GM18502 (cell line): Measurements from ENCODE around the gene UGT2B11.
A peak's percentile ranks its signal among the peaks of the same experiment; 100 is the strongest.
"Not testable (repeated sequence)": the region's sequence is repeated elsewhere in the genome, so short reads cannot be mapped to it uniquely, and the experiment has no call there.

Experiments
- ATAC-seq: cut with Tn5 transposase; IDR thresholded peaks from one replicate; pipeline ENCODE4 v1.9.1; 2021; ENCODE audit warnings: mild to moderate bottlenecking; ENCODE audit not compliant: unreplicated experiment, poor library complexity

Gene UGT2B11

GRCh38 chr4:69214716-69215115, at the start of gene UGT2B11:
UGT2B11 (minus strand) TSS chr4:69214748; CDS start chr4:69214722, 26 bp downstream.
- no peak for ATAC-seq

GRCh38 chr4:69253147-69253772, 38.7 kb upstream of the UGT2B11 start:
- not testable (repeated sequence) for ATAC-seq

DNA sequence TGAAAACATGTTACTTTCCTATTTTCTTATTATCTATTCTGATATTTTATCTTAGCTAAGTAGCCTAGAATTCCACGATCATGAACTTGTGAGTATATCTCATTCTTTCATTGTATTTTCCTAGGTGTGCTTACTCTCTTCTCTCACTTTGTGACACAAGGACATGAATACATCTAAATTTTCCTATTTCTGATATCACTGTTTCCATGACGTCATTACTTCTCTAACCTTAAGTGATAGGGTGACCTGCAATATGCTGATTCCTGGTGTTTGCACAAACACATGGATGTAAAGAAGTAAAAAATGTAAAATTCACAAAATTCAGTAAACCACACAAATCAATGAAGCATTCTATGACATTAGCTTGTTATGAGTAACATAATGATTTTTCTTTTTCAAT, 36.3 kb upstream of the UGT2B11 start:
- ATAC-seq: not testable (repeated sequence)

DNA sequence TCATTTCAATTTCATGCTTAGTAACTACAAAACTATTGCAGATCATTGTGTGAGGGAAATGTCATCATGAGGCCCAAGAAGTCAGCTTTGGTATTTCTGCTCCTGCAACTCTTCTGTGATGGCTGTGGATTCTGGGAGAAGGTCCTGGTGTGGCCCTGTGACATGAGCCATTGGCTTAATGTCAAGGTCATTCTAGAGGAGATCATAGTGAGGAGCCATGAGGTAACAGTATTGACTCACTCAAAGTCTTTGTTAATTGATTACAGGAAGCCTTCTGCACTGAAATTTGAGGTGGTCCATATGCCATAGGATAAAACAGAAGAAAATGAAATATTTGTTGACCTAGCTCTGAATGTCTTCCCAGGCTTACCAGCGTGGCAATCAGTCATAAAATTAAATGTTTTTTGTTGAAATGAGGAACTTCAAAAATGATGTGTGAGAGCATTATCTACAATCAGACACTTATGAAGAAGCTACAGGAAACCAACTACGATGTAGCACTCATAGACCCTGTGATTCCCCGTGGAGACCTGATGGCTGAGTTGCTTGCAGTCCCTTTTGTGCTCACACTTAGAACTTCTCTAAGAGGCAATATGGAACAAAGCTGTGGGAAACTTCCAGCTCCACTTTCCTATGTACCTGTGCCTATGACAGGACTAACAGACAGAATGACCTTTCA, 28.2 kb upstream of the UGT2B11 start:
- ATAC-seq: not testable (repeated sequence)

GRCh38 chr4:69241746-69242145, 27.2 kb upstream of the UGT2B11 start:
- not testable (repeated sequence) for ATAC-seq

DNA sequence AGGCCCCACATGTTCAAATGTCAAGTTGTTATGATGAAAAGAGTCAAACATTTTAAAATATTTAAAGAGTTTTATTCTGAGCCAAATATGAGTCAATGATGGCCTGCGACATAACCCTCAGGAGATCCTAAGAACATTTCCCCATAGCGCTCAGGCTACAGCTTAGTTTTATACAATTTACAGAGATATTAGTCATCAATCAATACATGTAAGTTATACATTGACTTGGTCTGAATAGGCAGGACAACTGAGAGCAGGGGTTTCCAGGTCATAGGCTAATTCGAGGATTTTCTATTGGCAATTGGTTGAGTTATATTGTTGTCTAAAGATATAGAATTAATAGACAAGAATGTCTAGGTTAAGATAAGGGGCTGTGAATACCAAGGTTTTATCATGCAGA, 26.2 kb upstream of the UGT2B11 start:
- ATAC-seq: not testable (repeated sequence)

- no peak for ATAC-seq
Observed at GRCh38 chr4:69239557-69240168, 25.1 kb upstream of the UGT2B11 start.

DNA sequence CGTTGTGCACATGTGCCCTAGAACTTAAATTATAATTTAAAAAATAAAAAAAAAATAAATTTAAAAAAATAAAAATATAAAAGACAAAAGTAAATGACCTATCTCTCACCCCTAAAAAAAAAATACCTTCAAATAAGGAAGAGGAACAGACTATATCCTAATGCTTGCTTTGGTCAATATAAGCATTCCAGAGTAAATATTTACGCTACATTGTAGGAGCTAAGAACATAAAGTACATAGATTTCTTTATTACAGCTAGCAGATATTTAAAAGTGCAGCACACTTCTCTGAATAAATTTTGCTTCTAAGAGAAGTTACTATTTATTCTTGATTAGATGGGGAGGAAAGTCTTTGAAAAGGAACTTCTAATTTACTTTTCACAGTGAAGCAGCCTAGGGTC, 24.5 kb upstream of the UGT2B11 start:
- ATAC-seq: no peak

- ATAC-seq: no peak
Observed at GRCh38 chr4:69224891-69225290, 10.3 kb upstream of the UGT2B11 start.

GRCh38 chr4:69223277-69223676, 8.7 kb upstream of the UGT2B11 start:
- not testable (repeated sequence) for ATAC-seq

- ATAC-seq: not testable (repeated sequence)
Observed at GRCh38 chr4:69218491-69218890, 3.9 kb upstream of the UGT2B11 start.

GRCh38 chr4:69210911-69211310, 3.6 kb downstream of the UGT2B11 start:
- ATAC-seq: no peak

GRCh38 chr4:69198506-69198905, 16.0 kb downstream of the UGT2B11 start:
- not testable (repeated sequence) for ATAC-seq

DNA sequence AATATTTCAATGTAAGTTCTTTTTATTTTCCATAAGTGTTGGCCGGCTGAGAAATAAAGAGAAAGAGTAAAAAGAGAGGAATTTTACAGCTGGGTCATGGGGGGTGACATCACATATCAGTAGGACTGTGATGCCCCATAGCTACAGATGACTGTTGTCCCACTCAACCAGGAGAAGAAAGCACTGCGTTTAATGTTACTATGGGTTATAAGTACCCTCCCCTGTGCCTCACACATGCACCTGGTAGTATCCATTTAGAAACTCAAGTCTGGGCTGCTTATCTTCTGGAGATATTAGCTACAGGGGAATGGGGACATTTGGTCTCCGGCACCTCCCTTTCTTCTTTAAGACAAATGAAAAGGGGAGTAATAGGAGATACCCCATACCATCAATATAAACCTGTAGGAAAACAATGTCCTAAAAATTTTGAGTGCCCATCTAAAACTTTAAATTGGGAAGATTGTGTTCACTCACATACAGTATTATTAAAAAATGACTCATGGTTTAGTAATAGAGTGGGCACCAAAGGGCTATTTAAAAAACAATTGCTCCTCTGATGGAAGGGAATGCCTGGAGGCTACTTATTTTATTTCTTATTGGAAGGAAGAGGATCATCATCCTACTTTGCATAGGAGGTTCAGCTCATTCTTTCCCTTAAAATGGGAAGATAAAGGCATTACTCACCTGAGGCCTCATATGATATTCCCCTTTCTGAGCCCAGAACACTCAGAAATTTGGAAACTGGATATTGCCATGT, 18.2 kb downstream of the UGT2B11 start:
- ATAC-seq: no peak

DNA sequence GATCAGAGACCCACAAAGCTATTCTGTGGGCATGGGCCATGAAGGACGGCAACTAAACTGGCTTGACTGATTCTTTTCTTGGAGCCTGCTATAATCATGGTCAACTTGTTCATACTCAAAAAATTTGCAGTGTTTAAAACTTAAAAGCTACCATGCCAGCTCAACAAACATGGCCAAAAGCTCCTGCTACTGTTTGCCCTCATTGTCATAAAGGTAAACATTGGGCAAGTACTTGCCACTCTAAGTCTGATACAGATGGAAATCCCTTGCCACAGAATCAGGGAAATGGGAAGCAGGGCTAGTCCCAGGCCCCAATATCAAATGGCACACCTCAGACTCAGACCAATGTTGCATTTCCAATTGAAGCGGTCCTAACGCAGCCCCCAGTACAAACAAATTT, 20.4 kb downstream of the UGT2B11 start:
- no peak for ATAC-seq

- ATAC-seq: not testable (repeated sequence)
Observed at GRCh38 chr4:69191905-69192304, 22.6 kb downstream of the UGT2B11 start.

- ATAC-seq: not testable (repeated sequence)
Observed at GRCh38 chr4:69190621-69191020, 23.9 kb downstream of the UGT2B11 start.

- not testable (repeated sequence) for ATAC-seq
Observed at GRCh38 chr4:69181519-69182169, 32.9 kb downstream of the UGT2B11 start.

- not testable (repeated sequence) for ATAC-seq
Observed at GRCh38 chr4:69179817-69180216, 34.7 kb downstream of the UGT2B11 start.

DNA sequence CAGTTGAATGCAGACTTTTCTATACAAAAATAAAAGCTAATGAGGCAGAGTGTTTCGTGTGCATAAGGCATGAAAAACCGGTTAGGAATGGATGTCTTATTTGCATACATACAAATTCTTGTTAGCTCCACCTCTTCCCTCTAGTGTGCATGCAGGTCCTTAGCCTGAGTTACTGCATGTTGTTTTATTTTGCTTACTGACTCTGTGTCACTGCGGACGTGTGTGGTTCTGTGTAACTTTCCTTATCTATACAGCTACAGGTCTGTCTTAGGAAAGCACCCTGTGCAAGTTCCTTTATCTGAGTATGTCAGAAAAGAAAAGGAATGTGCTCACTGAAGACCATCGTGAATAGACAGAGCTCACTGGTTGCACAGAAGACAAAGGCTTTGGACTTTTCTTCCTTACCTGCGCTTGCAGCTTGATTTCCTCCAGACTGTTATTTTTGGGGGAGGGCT, 35.8 kb downstream of the UGT2B11 start:
- peak; percentile 53 for ATAC-seq
